HG03159 (cell line): ENCODE measurements around the gene GLB1L2.
A peak's percentile ranks its signal among the peaks of the same experiment; 100 is the strongest.

Source experiments
- ATAC-seq: cut with Tn5 transposase; IDR thresholded peaks from one replicate; pipeline ENCODE4 v1.9.1; 2021; ENCODE audit warnings: mild to moderate bottlenecking, moderate library complexity; ENCODE audit not compliant: unreplicated experiment

Gene GLB1L2

DNA sequence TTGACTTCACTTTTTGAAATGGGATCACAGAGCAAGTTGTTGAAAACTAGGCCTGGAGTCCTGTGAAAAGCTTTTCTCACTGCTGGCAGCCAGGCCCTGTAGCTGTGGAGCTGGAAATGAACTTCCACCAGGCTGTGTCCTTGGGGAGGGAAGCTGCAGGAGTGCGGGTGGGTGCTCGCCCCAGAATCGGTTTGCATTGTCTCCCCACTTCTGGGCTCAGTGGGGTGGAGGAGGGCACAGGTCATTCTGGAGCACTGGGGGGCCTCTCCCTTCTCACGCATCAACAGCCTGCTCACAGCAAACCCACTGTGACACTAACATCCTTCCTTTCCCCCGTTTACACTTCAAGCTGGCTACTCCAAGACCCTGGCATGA is 15.2 kb downstream of the GLB1L2 start:
- no peak for ATAC-seq

DNA sequence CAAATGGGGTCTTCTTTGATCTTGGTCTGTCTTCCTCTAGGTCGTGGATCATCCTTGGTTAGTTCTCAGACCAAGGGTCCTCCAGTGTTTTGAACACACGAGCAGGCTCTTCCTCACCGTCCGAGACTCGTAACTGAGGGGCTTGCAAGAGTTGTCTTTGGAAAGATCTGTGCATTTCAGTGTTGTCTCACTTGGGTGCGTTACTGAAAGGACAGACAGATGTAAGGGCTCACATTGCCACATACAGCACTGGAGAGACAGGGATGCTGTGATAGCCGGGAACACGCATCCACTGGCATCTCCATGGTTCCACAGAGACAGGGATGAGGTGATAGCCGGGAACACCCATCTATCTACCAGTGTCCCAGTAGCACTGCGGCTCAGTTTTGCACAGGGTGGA is 15.7 kb downstream of the GLB1L2 start:
- ATAC-seq: no peak

DNA sequence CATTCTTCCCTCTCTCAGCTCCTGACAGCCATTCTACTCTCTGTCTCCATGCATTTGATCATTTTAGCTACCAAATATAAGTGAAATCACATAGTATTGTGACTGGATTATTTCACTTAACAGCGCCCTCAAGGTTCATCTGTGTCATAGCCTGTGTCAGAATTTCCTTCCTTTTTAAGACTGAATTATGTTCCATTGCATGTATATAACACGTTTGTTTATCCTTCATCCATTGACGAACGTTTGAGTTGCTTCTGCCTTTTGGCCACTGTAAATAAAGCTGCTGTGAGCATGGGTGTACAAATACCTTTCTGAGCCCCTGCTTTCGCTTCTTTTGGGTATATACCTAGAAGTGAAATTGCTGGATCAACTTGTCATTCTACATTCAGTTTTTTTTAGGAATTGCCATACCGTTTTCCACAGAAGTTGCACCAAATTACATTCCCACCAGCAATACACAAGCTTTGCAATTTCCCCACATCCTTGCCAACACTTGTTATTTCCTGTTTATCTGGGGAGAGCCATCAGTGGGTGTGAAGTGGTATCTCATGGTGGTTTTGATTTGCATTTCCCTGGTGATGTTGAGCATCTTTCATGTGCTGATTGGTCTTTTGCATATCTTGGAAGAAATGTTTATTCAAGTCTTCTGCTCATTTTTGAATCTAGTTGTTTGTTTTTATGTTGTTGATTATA is 17.5 kb downstream of the GLB1L2 start:
- ATAC-seq: no peak

DNA sequence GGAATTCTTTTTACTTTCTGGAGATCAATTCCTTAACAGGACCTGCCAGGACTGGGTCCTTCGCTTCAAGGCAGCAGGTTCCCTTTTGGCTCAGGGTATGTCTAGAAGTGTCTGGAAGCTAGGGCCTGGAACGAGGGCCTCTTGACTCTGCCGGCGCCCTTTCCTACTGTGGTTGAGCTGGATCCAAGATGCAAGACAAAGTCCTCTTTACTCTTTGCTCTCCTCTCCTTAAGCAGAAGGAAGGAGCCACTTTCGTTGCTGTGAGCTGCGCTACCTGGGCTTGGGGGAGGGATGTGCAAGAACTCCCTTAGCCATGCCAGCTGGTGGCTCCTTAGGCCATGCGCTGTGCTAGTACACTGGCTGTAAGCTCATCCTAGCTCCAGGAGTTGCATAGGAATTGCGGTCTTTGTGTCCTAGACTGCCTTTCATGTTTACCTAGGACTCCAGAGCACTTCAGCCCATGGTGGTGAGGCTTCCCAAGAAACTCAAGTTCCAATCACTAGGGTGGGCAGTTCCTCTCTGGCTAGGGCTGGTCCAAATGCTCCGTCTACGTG is 18.1 kb downstream of the GLB1L2 start:
- ATAC-seq: no peak

DNA sequence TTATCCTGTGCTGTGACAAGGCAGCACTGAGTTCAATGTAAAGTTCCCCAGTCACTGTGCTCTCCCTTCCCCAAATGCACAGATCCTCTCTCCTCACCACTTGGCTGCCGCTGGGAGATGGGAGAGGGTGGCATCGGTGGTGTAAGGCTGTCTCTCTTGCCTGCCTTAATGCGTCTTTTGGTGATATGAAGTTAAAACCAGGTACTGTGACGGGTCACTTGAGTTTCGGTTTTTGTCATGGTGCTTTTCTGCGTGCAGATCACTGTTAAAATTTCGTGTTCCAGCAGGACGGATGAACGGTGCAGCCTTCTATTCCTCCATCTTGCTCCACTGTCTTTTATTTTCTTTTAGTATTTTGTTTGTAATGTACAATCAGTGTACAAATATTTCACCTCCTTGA is 18.6 kb downstream of the GLB1L2 start:
- ATAC-seq: no peak

DNA sequence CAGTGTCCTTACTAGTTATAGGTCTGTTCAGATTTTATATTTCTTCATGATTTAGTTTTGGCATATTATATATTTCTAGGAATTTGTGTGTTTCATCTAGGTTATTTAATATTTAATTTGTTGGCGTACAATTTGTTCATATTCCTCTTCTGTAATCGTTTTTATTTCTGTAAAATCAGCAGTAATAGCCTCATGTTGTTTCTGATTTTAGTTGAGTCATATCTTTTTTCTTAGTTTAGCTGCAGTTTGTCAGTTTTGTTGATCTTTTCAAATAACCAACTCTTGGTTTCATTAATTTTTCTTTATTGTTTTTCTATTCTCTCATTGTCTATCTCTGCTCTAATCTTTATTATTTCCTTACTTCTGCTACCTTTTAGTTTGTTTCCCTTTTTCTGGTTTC is 20.3 kb downstream of the GLB1L2 start:
- no peak for ATAC-seq

DNA sequence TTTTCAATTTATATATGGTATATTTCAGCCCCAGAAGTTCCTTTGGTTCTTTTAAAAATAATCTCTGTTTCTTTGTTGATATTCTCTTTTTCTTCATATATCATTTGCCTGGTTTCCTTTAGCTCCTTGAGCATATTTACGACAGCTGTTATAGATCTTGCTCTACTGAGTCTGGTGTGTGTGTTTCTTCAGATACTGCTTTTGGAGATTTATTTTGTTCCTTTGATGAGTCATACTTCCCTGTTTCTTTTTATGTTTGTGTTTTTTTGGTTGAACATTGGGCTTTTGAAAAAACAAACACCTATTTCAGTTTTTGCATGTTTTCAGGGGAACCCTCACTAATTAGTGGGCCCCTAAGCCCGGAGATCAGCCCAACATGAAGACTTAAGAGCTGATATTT is 23.3 kb downstream of the GLB1L2 start:
- no peak for ATAC-seq

DNA sequence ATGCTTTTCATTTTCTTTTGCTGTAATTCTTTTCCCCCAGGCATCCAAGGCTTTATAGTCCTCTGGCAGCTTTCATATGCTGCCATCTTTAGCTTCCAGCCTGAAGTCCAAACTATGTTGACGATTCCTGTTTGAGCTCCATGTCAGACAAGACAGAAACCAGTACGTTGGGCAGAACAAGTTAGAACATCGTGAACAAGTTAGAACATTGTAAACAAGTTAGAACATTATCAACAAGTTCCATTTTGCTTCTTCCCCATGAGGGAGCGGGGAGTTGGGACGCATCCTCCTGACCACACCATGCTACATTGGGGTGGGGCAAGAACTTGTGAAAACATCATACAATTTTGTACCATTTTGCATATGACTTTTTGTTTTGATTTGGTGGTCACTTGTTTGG is 23.9 kb downstream of the GLB1L2 start:
- ATAC-seq: no peak

DNA sequence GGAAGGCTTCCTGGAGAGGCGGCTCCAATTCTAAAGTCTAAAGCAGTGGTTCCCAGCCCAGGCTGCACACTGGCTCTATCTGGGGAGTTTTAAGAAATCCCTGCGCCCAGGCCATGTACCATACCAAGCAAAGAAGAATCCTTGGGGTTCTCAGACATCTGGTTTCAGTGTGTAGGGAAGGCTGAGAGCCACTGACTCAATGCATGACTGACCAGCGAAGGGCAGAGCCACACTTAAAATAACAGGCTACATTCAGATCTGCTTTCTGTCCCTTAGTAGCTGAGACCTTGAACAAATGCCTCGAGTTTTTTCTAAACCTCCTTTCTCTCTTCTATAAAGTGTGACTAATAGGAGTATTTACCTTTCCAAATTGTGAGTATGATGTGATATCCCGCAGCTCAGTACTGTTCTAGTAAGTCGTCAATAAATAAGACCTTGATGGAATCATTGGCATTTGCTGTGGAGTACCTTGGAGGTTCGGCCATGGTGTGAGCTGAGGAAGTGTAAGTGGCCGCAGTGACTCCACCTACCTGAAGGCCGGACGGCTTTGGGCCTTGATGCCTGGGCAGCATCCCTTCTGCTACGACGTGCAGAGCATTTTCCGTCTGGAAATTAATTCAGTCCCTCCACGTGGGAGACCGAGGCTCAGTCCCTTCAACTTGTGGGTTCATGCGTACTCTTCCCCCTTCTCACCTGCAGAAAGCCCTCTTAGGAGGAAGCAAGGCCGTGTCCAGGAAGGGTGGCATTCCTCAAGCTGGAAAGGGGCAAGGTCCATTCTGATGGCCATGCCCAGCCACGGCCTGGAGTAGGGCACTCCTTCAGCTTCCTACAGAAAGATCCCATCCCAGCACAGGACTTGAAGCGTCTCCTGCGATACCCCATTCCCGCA is 25.1 kb downstream of the GLB1L2 start:
- ATAC-seq: no peak

DNA sequence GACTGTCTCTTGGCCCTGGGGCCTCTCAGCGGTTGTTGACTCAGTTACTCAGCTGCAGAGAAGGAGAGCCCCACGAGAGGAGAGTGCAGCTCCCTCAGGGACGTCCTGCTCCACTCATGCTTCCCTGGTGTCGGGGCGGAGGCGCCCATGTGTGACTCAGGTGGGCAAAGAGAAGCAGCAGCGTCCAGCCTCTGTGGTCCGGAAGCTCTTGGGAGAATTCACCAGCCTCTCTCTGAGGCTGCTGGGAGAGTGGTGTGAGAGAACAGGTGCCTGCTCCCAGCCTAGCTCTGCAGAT is 25.7 kb downstream of the GLB1L2 start:
- no peak for ATAC-seq

DNA sequence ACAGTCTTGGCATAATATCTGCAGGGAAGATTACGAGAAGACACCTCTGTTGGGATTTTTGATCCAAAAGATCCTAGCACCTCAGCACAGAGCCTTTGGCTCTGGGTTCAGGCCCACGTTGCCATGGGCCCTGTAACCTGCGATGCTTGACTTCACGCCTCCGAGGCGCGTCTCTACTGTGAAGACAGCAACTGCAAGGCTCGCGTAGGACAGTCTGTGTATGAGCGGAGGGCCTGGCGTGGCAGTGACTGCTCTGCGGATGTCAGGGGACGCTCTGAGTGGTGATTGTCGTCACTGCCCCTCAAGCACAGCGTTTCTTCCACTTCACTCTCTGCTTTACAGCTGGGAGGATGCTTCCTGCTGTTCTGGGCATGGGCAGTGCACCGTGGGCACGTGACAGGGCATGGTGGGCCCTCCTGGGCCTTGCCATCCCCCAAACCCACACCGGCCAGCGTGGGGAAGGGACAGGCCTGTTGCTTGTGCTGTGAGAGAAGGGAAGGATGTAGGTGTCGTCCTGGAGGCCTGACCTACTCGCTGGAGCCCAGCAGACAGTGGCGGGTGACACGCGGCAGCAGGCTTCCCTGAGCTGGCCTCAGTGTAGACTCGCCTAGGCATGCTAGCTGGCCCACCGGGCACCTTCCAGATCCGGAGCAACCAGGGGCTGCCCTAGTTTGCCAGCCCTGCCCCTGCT is 26.5 kb downstream of the GLB1L2 start:
- no peak for ATAC-seq

DNA sequence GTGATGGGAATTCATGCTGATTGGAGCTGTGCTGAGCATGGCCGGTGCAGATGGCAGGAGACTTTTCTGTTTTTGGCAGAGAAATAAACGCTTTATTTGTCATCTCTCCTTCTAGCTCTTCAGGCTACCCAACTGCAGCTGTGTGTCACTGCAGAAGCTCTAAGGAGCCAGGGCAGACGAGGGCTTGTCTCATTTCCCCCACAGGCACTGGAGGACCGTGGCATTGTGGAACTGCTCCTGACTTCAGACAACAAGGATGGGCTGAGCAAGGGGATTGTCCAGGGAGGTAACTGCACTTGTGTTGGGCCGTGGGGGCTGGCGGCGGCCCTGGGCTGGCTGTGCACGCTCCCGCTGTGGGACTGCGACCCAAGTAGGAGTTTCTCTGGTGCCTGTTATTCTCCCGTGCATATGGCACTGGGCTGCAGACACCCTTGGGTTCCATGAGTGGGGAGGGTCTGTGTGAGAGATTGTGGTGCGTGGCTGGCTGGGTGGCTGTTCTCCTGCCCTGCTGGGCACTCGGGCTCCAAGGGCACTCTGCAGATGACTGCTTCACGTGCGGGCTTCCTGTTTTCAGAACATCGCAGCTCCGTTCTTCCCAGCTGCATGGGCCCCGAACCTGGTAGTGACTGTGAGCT is 27.2 kb downstream of the GLB1L2 start:
- no peak for ATAC-seq

DNA sequence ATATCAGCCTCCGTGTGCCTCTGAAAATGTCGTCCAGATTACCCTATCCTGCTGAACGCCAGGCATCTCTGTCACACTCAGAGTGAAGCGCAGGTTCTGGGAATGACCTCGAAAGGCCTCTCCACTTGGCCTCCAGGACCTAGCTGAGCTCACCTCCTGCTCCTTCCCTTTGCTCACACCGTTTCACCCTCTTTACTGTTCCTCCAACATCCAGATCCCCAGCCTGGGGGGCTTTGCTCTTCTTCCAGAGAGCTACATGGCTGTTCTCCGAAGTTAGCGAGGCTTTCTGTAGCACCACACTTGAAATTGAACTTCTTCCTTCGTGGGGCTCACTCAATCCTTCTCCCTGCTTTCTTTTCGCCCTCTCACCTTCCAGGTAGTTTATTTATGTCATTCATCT is 27.9 kb downstream of the GLB1L2 start:
- no peak for ATAC-seq

DNA sequence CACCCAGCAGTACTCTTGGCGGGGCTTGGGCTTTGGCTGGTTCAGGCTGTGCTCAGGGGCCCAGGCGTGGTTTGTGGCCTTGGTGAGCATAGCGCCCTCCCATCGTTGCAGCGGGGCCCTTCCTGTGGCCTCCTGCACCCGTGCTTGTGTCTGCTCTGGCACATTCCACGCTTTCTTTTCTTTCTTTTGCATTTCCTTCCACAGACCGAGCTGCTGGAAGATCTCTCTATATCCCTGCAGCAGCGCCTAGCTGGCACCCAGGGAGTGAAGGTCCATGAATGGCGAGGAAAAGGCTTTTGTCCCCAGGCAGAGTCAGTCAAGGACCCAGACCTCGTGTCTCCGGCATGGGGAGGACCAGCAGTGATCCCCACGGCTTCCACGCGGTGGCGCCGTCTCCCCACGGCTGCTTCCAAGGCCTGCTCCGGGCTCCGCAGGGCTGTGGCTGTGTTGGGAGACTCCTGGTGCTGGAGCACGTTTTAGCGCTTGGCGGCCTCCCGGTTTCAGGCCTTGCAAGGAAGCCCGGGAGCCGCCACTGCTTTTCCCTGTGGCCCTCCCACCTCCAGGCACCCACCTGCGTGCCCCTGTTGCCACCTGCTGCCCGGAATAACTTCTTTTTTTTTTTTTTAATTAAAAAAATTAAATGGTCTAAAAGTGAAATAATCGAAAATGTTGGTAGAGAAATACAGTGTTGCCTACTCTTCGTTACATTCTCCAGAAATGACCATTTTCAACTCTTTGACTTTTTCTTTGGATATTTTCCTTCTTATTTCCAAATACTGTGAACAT is 28.5 kb downstream of the GLB1L2 start:
- peak; percentile 84 for ATAC-seq

DNA sequence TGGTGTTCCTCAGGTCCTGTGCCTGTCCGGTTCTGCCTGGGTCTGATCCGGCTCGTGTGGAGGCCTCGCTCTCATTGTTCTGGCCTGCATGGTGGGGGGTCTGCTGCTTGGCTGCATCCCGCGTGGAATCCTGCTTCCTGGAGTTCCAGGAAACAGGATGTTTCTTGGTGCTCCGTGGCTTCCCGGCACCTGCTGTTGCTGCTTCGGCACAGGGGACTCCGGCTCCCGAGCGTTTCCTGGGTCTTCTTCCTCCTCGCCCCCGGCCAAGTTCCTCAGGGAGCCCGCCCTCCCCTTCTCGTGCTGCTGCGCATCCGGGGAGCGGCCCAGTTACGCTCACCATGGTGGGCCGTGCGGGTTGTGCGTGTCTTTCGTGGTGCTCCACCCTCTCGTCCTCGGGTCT is 29.9 kb downstream of the GLB1L2 start:
- ATAC-seq: no peak

DNA sequence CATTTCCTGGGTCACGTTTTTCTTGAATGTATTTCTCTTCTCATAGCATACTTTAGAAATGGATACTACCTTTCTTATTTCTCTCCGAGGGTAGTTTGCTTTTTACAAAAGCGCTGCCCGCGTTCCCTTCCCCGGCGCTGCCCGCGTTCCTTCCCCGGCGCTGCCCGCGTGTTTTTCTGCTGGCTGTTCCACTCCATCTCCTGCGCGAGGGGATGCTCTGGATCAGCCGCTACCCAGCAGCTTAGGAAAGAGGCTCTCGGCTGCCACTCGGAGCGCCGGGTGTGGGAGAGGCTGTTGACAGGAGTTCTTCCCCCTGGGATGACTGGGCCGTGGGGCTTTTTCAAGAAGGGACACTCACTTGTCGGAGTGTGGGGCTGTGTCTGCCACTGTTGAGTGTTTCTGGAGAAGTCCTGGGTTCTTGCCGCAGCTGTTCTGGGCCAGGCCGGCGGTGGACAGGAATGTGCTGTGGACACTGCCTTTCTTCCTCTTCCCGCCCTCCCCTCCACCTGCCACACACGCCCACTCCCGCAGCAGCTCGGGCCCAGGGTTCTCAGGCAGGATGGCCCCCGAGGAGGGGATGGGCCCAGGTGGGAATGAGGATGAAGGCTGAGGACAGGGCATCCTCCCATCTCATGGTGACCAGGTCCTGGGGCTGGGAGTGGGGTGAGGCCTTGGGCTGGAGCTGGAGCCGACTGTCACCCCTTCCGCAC is 30.6 kb downstream of the GLB1L2 start:
- no peak for ATAC-seq

DNA sequence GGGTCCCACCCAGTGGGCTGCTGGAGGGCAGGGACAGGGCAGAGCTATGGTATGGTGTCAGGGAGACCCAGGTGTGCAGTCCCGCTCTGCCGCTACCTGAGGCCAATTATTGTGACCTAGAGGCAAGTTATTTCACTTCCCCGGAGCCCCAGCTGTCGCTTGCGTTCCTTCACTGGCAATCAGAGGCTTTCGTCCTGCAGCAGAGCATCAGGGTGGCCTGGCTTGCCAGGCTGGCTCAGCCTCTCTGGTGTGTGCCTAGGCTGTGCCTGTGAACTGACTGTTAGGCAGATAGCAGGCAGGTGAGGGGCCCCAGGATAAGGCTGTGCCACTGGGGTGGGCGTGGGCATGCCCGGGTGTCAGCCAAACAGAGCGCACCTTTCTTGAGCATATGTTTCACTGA is 31.4 kb downstream of the GLB1L2 start:
- no peak for ATAC-seq

DNA sequence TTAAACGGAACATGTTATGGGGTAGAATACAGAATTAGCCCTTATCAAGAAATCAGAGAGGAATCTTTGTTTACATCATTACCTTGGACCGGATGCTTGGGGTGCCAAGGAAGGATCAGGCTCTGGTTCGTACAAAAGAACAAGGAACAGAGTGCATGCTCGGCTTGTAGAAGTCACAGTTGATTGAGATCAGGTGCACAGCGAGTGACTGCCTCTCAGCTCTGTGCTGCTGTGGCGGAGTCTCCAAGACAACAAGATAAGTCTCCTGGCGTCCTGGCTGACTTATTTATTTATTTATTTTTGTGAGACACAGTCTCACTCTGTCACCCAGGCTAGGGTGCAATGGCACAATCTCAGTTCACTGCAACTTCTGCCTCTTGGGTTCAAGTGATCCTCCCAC is 31.8 kb downstream of the GLB1L2 start:
- no peak for ATAC-seq

DNA sequence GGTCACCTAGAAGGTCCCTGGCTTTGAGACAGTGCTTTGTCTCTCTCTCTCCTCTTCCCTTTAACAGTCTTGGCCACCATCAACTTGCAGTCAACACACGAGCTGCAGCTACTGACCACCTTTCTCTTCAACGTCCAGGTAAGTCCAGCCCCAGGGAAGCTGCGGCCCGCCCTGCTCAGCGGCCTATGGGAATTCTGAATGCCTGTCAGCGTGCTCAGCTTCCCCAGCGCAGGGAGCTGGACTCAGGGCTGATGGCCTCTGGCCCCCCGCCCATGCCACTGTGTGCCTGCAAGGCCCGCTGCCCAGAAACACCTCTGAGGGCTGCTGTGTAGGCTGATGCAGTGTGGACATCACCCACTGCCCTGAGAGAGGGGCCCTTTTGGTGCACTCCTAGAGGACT is 32.5 kb downstream of the GLB1L2 start:
- no peak for ATAC-seq
